D341Med (cell line): Measurements from ENCODE around the gene OPA3.
"Not testable (repeated sequence)": the region's sequence is repeated elsewhere in the genome, so short reads cannot be mapped to it uniquely, and the experiment has no call there.

Experiments
- DNase-seq: peaks from one replicate; pipeline ENCODE4 v3.0.0; 2012; ENCODE audit warnings: low spot score

OPA3 gene

GRCh38 chr19:45584332-45585157 is at the start of gene OPA3:
Gene OPA3, minus strand, starts transcription at chr19:45584802. Its CDS starts 38 bp downstream, at chr19:45584764.
- DNase-seq = peak; percentile 95

- peak; percentile 96 for DNase-seq
These were observed 48.0 kb upstream of the OPA3 start for GRCh38 chr19:45632468-45633196.

- no peak for DNase-seq
These were observed 45.9 kb upstream of the OPA3 start for GRCh38 chr19:45630463-45630862.

GRCh38 chr19:45629704-45630103 is 45.1 kb upstream of the OPA3 start:
- DNase-seq = no peak

GRCh38 chr19:45628219-45628618 is 43.6 kb upstream of the OPA3 start:
- not testable (repeated sequence) for DNase-seq

GRCh38 chr19:45623984-45624383 is 39.4 kb upstream of the OPA3 start:
- DNase-seq = no peak

- no peak for DNase-seq
These were observed 37.4 kb upstream of the OPA3 start for GRCh38 chr19:45621976-45622503.

GRCh38 chr19:45621389-45621788 is 36.8 kb upstream of the OPA3 start:
- DNase-seq = no peak

GRCh38 chr19:45616704-45617017 is 32.1 kb upstream of the OPA3 start:
- no peak for DNase-seq

GRCh38 chr19:45615795-45616703 is 31.4 kb upstream of the OPA3 start:
- peak; percentile 94 for DNase-seq

GRCh38 chr19:45615056-45615455 is 30.5 kb upstream of the OPA3 start:
- not testable (repeated sequence) for DNase-seq

- DNase-seq = no peak
These were observed 29.5 kb upstream of the OPA3 start for GRCh38 chr19:45613926-45614725.

GRCh38 chr19:45608948-45609347 is 24.3 kb upstream of the OPA3 start:
- DNase-seq = no peak

GRCh38 chr19:45607071-45608029 is 22.7 kb upstream of the OPA3 start:
- peak; percentile 86 for DNase-seq

- no peak for DNase-seq
These were observed 17.1 kb upstream of the OPA3 start, which contains the start of gene GPR4 for GRCh38 chr19:45601524-45602374. Gene GPR4, minus strand, starts transcription at chr19:45602212. Its CDS starts 10,346 bp downstream, at chr19:45591866.

GRCh38 chr19:45601115-45601514 is 16.5 kb upstream of the OPA3 start:
- DNase-seq = no peak

- no peak for DNase-seq
These were observed 15.8 kb upstream of the OPA3 start for GRCh38 chr19:45600340-45600885.

GRCh38 chr19:45599286-45599685 is 14.7 kb upstream of the OPA3 start:
- no peak for DNase-seq
